K562 (cell line): Measurements from ENCODE around the gene GPR55. TPM values are rescaled to one million over a fixed set of nuclear protein-coding genes. Genes with fewer than 3 reads are reported as not detected.

Source experiments
- ATAC-seq: fragments of 200-7000 bp; cut with Tn5 transposase; 3 replicates; pipeline ENCODE4 v1.9.1; 2020; ENCODE audit warnings: moderate library complexity
- BruUV-seq: library from RNA; stranded (reverse); fragments of 400-500 nt; replicated peaks from 2 replicates; lab custom pipeline; 2021; lab: Mats Ljungman, UMichigan
- CTCF ChIA-PET: fragments of 300-600 bp; formaldehyde crosslinking; extraction: SDS; loops from one replicate; lab custom pipeline; 2021; ENCODE audit warnings: low intra/inter-chr PET ratio; lab: Yijun Ruan, JAX
- POLR2A ChIA-PET: fragments of 300-600, 350-650 bp; sonication (Branson Sonifier 250); formaldehyde crosslinking; extraction: SDS; loops from one replicate; lab custom pipeline; 2021; ENCODE audit warnings: antibody characterized with exemption, inconsistent platforms; lab: Yijun Ruan, JAX
- DNase-seq, 4 experiments: peaks; one replicate each; pipeline versions ENCODE4 v3.0.0 to v3.0.0-alpha.2; 2011 to 2018; ENCODE audit warnings: low spot score in 3 of 4, mixed read lengths in 3 of 4; ENCODE audit errors: extremely low read depth in 1 of 4
- FAIRE-seq: peaks from 2 replicates; lab custom pipeline; 2011; peaks lifted over from hg19 to GRCh38; lab: Jason Lieb, UNC
- H2AFZ ChIP-seq: 2 replicates; pipeline ENCODE4 v1.6.0; 2011; ENCODE audit warnings: low read depth, low read length, control low read depth, inconsistent platforms
- H3K27ac ChIP-seq: fragments of 200-600 bp; 3 replicates; pipeline ENCODE4 v1.8.0; 2011; ENCODE audit warnings: low read depth, mild to moderate bottlenecking, control low read depth, inconsistent platforms, low read length, moderate library complexity, mixed read lengths; ENCODE audit errors: extremely low read depth
- H3K27me3 ChIP-seq, 2 experiments: fragments of 300-600 bp in 1 of 2; 2 replicates in 1 of 2; 3 replicates in 1 of 2; pipeline versions ENCODE4 v1.6.0 to v1.8.0; 2011; ENCODE audit warnings: inconsistent platforms in 2 of 2, low read length in 2 of 2, mild to moderate bottlenecking in 1 of 2, mixed read lengths in 1 of 2, moderate library complexity in 1 of 2; ENCODE audit not compliant: control insufficient read depth in 2 of 2, insufficient read depth in 2 of 2
- H3K36me3 ChIP-seq: fragments of 300-600 bp; 3 replicates; pipeline ENCODE4 v1.8.0; 2011; ENCODE audit warnings: mild to moderate bottlenecking, low read length, inconsistent platforms; ENCODE audit not compliant: control insufficient read depth, insufficient read depth
- H3K4me1 ChIP-seq, 2 experiments: fragments of 200-600 bp in 1 of 2; replicated peaks in 1 of 2; 2 replicates in 1 of 2; 3 replicates in 1 of 2; pipeline versions ENCODE4 v1.5.1 to v1.8.0; 2011; ENCODE audit warnings: inconsistent platforms in 2 of 2, low read length in 2 of 2, mild to moderate bottlenecking in 1 of 2, mixed read lengths in 1 of 2, moderate library complexity in 1 of 2; ENCODE audit not compliant: control insufficient read depth in 2 of 2, insufficient read depth in 2 of 2
- H3K4me2 ChIP-seq: 2 replicates; pipeline ENCODE4 v1.6.1; 2011; ENCODE audit warnings: low read length, control low read depth, inconsistent platforms, mixed read lengths; ENCODE audit not compliant: insufficient read depth
- H3K4me3 ChIP-seq: fragments of 200-600 bp; sonication (generic), shearing (Covaris generic); 2 replicates; pipeline ENCODE4 v1.5.1; 2016; ENCODE audit warnings: control low read depth, inconsistent platforms
- H3K79me2 ChIP-seq: fragments of 200-600 bp; 3 replicates; pipeline ENCODE4 v1.8.0; 2011; ENCODE audit warnings: low read length, inconsistent platforms; ENCODE audit not compliant: control insufficient read depth, insufficient read depth
- H3K9ac ChIP-seq, 2 experiments: 2 replicates each; pipeline versions ENCODE4 v1.6.0 to v1.6.1; 2011; ENCODE audit warnings: low read depth in 2 of 2, low read length in 2 of 2, control low read depth in 1 of 2, inconsistent platforms in 1 of 2, mild to moderate bottlenecking in 1 of 2, mixed read lengths in 1 of 2; ENCODE audit not compliant: insufficient read depth in 1 of 2
- H3K9me1 ChIP-seq: one replicate; pipeline ENCODE4 v1.6.0; 2011; ENCODE audit warnings: inconsistent platforms, mild to moderate bottlenecking, low read length, moderate library complexity; ENCODE audit not compliant: control insufficient read depth, insufficient read depth
- H3K9me3 ChIP-seq: replicated peaks from 2 replicates; pipeline ENCODE4 v1.5.1; 2011; ENCODE audit warnings: low read depth, low read length, inconsistent platforms; ENCODE audit not compliant: control insufficient read depth, insufficient read depth
- H4K20me1 ChIP-seq: replicated peaks from 2 replicates; pipeline ENCODE4 v1.6.1; 2011; ENCODE audit warnings: low read length, inconsistent platforms, mixed read lengths; ENCODE audit not compliant: control insufficient read depth, insufficient read depth
- ARID1B ChIP-seq: fragments of 450-650 bp; IDR thresholded peaks from 2 replicates; pipeline ENCODE4 v1.6.1; 2016; ENCODE audit warnings: antibody characterized with exemption, mild to moderate bottlenecking, inconsistent platforms
- CBX3 ChIP-seq, 2 experiments: IDR thresholded peaks; 1 replicate in 1 of 2; 2 replicates in 1 of 2; pipeline ENCODE4 v1.6.1; 2012; ENCODE audit warnings: inconsistent platforms in 2 of 2, low read length in 2 of 2, borderline replicate concordance in 1 of 2, control low read depth in 1 of 2
- CXXC5 ChIP-seq: fragments of 250-450 bp; sonication (Bioruptor Pico); IDR thresholded peaks from 2 replicates; pipeline ENCODE4 v1.8.0; 2022; ENCODE audit warnings: inconsistent platforms, mild to moderate bottlenecking, moderate library complexity
- ELF1 ChIP-seq: fragments of 200-800 bp; sonication (Bioruptor generic); IDR thresholded peaks from 2 replicates; pipeline ENCODE4 v1.6.1; 2016; ENCODE audit warnings: missing genetic modification characterization, missing compliant biosample characterization
- NR2C2 ChIP-seq, 2 experiments: fragments of 200-800 bp in 1 of 2; sonication (Bioruptor generic) in 1 of 2; sonication (generic) in 1 of 2; formaldehyde crosslinking in 1 of 2; IDR thresholded peaks; 2 replicates each; pipeline versions ENCODE4 v1.6.1 to v1.8.0; 2016 to 2022; ENCODE audit warnings: mild to moderate bottlenecking in 1 of 2, missing compliant biosample characterization in 1 of 2, missing genetic modification characterization in 1 of 2, missing genetic modification reagents in 1 of 2
- PHF21A ChIP-seq: fragments of 450-650 bp; IDR thresholded peaks from 2 replicates; pipeline ENCODE4 v1.6.1; 2017; ENCODE audit warnings: low read depth, borderline replicate concordance
- ZBTB11 ChIP-seq, 3 experiments: fragments of 200-800 bp in 1 of 3; fragments of 250-450 bp in 1 of 3; fragments of 450-650 bp in 1 of 3; sonication (Bioruptor Pico) in 1 of 3; sonication (Bioruptor generic) in 1 of 3; formaldehyde crosslinking in 1 of 3; IDR thresholded peaks; 2 replicates each; pipeline versions ENCODE4 v1.6.1 to v1.8.0; 2016 to 2022; ENCODE audit warnings: mild to moderate bottlenecking in 2 of 3, missing genetic modification characterization in 2 of 3, missing compliant biosample characterization in 1 of 3, moderate library complexity in 1 of 3
- ZKSCAN8 ChIP-seq: fragments of 200-800 bp; sonication (Bioruptor generic); IDR thresholded peaks from 2 replicates; pipeline ENCODE4 v1.6.1; 2016; ENCODE audit warnings: missing genetic modification characterization, missing compliant biosample characterization
- ZNF24 ChIP-seq: fragments of 450-650 bp; IDR thresholded peaks from 2 replicates; pipeline ENCODE4 v1.6.1; 2016
- WGBS: fragments of 100-300 bp; shearing (Covaris generic); methylation state at CpG from one replicate; pipeline ENCODE4 v1.1.6; 2016; ENCODE audit warnings: low coverage, mixed read lengths; ENCODE audit not compliant: insufficient coverage; ENCODE audit errors: missing lambda C conversion rate; 5-methylcytosine and 5-hydroxymethylcytosine counted together
- in situ Hi-C: fragments of 300-500 bp; cut with MboI; formaldehyde crosslinking; loops from 4 replicates; pipeline ENCODE4 v1.15.0; 2018; ENCODE audit warnings: inconsistent platforms, mixed read lengths
- intact Hi-C: fragments of 100-400 bp; cut with micrococcal nuclease; formaldehyde crosslinking; loops from 2 replicates; pipeline ENCODE4 v1.14.2; 2022
- polyA plus RNA-seq, 8 experiments: library from polyadenylated mRNA; depleted of rRNA in 4 of 8; stranded (reverse) in 5 of 8; unstranded in 3 of 8; fragments of >200 nt; fragmentation: Nextera tagmentation in 2 of 8; fragmentation: Illumina TruSeq in 1 of 8; extraction: Ambion mirVana in 2 of 8; extraction: Trizol in 1 of 8; gene quantifications; 2 replicates each; pipeline versions ENCODE4 v1.2.1 to v1.2.3, GENCODE V29; 2011 to 2014; ENCODE audit warnings: inconsistent platforms in 1 of 8, missing spikeins in 1 of 8
- total RNA-seq, 7 experiments: library from RNA; depleted of rRNA in 6 of 7; stranded (reverse); fragments of >200 nt in 6 of 7; fragmentation: Illumina TruSeq in 2 of 7; extraction: Trizol in 2 of 7; gene quantifications; 2 replicates each; pipeline versions ENCODE4 v1.2.1 to v1.2.3, GENCODE V29; 2011 to 2021; ENCODE audit warnings: low replicate concordance in 1 of 7
- TF ChIP-seq, protein P1 (sequence below), 2 experiments: fragments of 200-800 bp in 1 of 2; sonication (Bioruptor generic) in 1 of 2; sonication (generic) in 1 of 2; formaldehyde crosslinking in 1 of 2; IDR thresholded peaks in 1 of 2; conservative IDR thresholded peaks in 1 of 2; 2 replicates each; pipeline versions ENCODE4 v1.5.0 to v1.6.1; 2016 to 2020; ENCODE audit warnings: missing compliant biosample characterization in 1 of 2, missing genetic modification characterization in 1 of 2, missing genetic modification reagents in 1 of 2
- TF ChIP-seq, protein P2 (sequence below), 2 experiments: IDR thresholded peaks; 2 replicates each; pipeline ENCODE4 v1.6.1; 2011; ENCODE audit warnings: borderline replicate concordance in 1 of 2, control low read depth in 1 of 2, low read depth in 1 of 2, low read length in 1 of 2, mild to moderate bottlenecking in 1 of 2, mixed read lengths in 1 of 2, moderate library complexity in 1 of 2; ENCODE audit not compliant: insufficient read depth in 1 of 2, insufficient read length in 1 of 2, poor library complexity in 1 of 2, severe bottlenecking in 1 of 2; ENCODE audit errors: extremely low read depth in 1 of 2

The GPR55 gene
- total and polyA plus RNA-seq, 9 of the 15 experiments (the other 6 are each of a cell fraction or from before 2014, with no cell fraction given) = 0.11 to 0.49 (median 0.27) TPM

DNA sequence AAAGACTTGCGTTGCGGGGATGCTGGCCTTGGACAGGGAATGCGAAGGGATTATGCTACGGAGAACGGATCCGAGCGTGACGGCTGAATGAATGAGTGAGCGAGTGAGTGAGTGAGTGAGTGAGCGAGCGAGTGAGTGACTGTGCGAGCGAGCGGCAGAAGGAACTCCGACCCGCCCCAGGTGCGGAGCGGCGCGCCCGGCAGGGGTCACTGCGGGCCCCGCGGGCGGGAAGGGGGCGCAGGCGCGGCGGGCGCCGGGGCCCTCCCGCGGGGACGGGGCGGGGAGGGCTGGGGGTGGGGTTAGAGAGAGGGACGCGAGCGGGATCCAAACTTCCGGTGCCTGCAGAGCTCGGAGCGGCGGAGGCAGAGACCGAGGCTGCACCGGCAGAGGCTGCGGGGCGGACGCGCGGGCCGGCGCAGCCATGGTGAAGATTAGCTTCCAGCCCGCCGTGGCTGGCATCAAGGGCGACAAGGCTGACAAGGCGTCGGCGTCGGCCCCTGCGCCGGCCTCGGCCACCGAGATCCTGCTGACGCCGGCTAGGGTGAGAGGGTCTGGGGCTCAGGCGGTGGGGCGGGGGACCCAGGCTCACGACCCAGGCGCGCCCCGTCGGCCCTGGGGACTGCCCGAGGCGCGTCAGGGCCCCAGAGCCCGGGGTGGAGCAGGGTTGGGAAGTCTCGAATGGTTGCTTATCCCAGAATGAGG is 60.3 kb downstream of the GPR55 start, which contains the start of gene ITM2C:
ITM2C (plus strand) TSS at position 338 of the 702 bp plus-strand sequence; CDS start at position 422, 84 bp downstream.
- peak within 1 kb of the TSS; percentile 46; the same call in 1 of the 3 replicates for H3K27ac ChIP-seq
- ChIA-PET POLR2A (interaction anchor here (0.7 to 0.8 kb wide), 2 partner anchors 8 to 14 kb away, joined by 3 to 5 read pairs; no protein-coding TSS in a partner anchor), CTCF (no interaction called here)
- peak within 1 kb of the TSS; percentile 94 for H2AFZ ChIP-seq
- peak within 1 kb of the TSS; percentile 61 to 95 for H3K9ac ChIP-seq
- peak; percentile 80 to 93 (median 90) for DNase-seq
- no peaks in the 10 kb centered on the region; the same call in 1 of the 2 replicates for H4K20me1 ChIP-seq
- peaks cover 2 to 26% of the 10 kb centered on the region in 2 experiments; a peak in 3 of 5 replicates for H3K27me3 ChIP-seq
- peak; percentile 96 for ATAC-seq
- TSS peak; percentile 80 for BruUV-seq
- WGBS = 1% methylated on average over 36 of the region's 76 CpGs
- peaks cover 4% of the 10 kb centered on the region; the same call in 1 of the 3 replicates for H3K79me2 ChIP-seq
- H3K4me2 ChIP-seq = peak within 1 kb of the TSS; percentile 85
- peak within 1 kb of the TSS; percentile 66 for H3K4me3 ChIP-seq
- FAIRE-seq = no peak
- H3K9me3 ChIP-seq = no peaks in the 10 kb centered on the region
- H3K4me1 ChIP-seq = peaks cover 0 to 39% of the 10 kb centered on the region in 2 experiments; a peak in 3 of 5 replicates
- intact Hi-C loops (loop anchor here (5.0 kb wide), 1 partner anchor 42 kb away; no protein-coding TSS in a partner anchor), in situ Hi-C loops (no loop called here)
- H3K36me3 ChIP-seq = no peaks in the 10 kb centered on the region
- H3K9me1 ChIP-seq = no peaks in the 10 kb centered on the region
- TF ChIP-seq PHF21A (no peak), ZKSCAN8 (CRISPR knock-in tag) (no peak), ARID1B (0 out of 2 replicates have a peak, but pooled peaks have one; percentile 12), ELF1 (tag) (peak; percentile 54; the same call in 1 of the 2 replicates), CXXC5 (CRISPR knock-in tag) (peak; percentile 60), ZBTB11 (CRISPR knock-in tag; IDR thresholded peaks at IDR 0.05) (peak in 1 of 3 experiments; percentile 68; a peak in 1 of 6 replicates), CBX3 (IDR thresholded peaks at IDR 0.05; ENCODE audit: borderline replicate concordance in 1 of 2, low read length in 2 of 2) (0 out of 3 replicates have a peak, but pooled peaks of 1 of the 2 experiments have one; percentile 25), ZNF24 (peak; percentile 99), NR2C2 (CRISPR knock-in tag; IDR thresholded peaks at IDR 0.05) (no peak), NR2C2 (tag; IDR thresholded peaks at IDR 0.05) (peak; percentile 40; the same call in 1 of the 2 replicates)
- TF ChIP-seq, protein P1, sequence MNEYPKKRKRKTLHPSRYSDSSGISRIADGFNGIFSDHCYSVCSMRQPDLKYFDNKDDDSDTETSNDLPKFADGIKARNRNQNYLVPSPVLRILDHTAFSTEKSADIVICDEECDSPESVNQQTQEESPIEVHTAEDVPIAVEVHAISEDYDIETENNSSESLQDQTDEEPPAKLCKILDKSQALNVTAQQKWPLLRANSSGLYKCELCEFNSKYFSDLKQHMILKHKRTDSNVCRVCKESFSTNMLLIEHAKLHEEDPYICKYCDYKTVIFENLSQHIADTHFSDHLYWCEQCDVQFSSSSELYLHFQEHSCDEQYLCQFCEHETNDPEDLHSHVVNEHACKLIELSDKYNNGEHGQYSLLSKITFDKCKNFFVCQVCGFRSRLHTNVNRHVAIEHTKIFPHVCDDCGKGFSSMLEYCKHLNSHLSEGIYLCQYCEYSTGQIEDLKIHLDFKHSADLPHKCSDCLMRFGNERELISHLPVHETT (CRISPR knock-in tag; conservative IDR thresholded peaks at IDR 0.05 in 1 of 2, IDR thresholded peaks at IDR 0.05 in 1 of 2) = peak in 1 of 2 experiments; percentile 67; a peak in 2 of 4 replicates
- TF ChIP-seq, protein P2, sequence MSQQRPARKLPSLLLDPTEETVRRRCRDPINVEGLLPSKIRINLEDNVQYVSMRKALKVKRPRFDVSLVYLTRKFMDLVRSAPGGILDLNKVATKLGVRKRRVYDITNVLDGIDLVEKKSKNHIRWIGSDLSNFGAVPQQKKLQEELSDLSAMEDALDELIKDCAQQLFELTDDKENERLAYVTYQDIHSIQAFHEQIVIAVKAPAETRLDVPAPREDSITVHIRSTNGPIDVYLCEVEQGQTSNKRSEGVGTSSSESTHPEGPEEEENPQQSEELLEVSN (IDR thresholded peaks at IDR 0.05; ENCODE audit: borderline replicate concordance in 1 of 2, extremely low read depth in 1 of 2, insufficient read depth in 1 of 2, insufficient read length in 1 of 2, low read depth in 1 of 2, low read length in 1 of 2, poor library complexity in 1 of 2, severe bottlenecking in 1 of 2) = peak in 1 of 2 experiments; percentile 72
